Activated CD4-positive, alpha-beta T cell treated with anti-CD3 and anti-CD28 coated beads, Interleukin-10, Interleukin-2, amounts not matched to agents 100 ng/mL and 50 ng/mL, durations not matched to agents 16 hours and 8 hours (primary cell): Measurements from ENCODE around the gene CREB5.
A peak's percentile ranks its signal among the peaks of the same experiment; 100 is the strongest.

Experiments used
- DNase-seq: peaks from one replicate; pipeline ENCODE4 v3.0.0-alpha.2; 2020

The CREB5 gene

GRCh38 chr7:28836716-28837115 lies 424.4 kb downstream of the CREB5 start:
- DNase-seq: no peak

GRCh38 chr7:28837216-28837615 lies 424.9 kb downstream of the CREB5 start:
- no peak for DNase-seq

- no peak for DNase-seq
These were observed 428.3 kb downstream of the CREB5 start for GRCh38 chr7:28840592-28840995.

- DNase-seq: no peak
These were observed 429.4 kb downstream of the CREB5 start for GRCh38 chr7:28841766-28842165.

GRCh38 chr7:28842769-28843295 lies 430.5 kb downstream of the CREB5 start:
- no peak for DNase-seq

- no peak for DNase-seq
These were observed 432.8 kb downstream of the CREB5 start for GRCh38 chr7:28845106-28845505.

GRCh38 chr7:28847176-28847575 lies 434.9 kb downstream of the CREB5 start:
- no peak for DNase-seq

- no peak for DNase-seq
These were observed 435.4 kb downstream of the CREB5 start for GRCh38 chr7:28847681-28848080.

- DNase-seq: no peak
These were observed 436.6 kb downstream of the CREB5 start for GRCh38 chr7:28848906-28849305.

GRCh38 chr7:28850699-28851098 lies 438.4 kb downstream of the CREB5 start:
- DNase-seq: no peak

- no peak for DNase-seq
These were observed 440.8 kb downstream of the CREB5 start for GRCh38 chr7:28853150-28853549.

- peak; percentile 82 for DNase-seq
These were observed 441.8 kb downstream of the CREB5 start for GRCh38 chr7:28853834-28854749.

- no peak for DNase-seq
These were observed 442.4 kb downstream of the CREB5 start for GRCh38 chr7:28854750-28855074.

GRCh38 chr7:28855538-28856217 lies 443.4 kb downstream of the CREB5 start:
- no peak for DNase-seq

- DNase-seq: no peak
These were observed 444.3 kb downstream of the CREB5 start for GRCh38 chr7:28856656-28857055.

GRCh38 chr7:28858206-28858605 lies 445.9 kb downstream of the CREB5 start:
- no peak for DNase-seq

- DNase-seq: no peak
These were observed 446.6 kb downstream of the CREB5 start for GRCh38 chr7:28858895-28859294.

GRCh38 chr7:28861825-28862224 lies 449.5 kb downstream of the CREB5 start:
- DNase-seq: no peak

GRCh38 chr7:28862595-28863272 lies 450.4 kb downstream of the CREB5 start:
- no peak for DNase-seq

- DNase-seq: no peak
These were observed 453.4 kb downstream of the CREB5 start for GRCh38 chr7:28865601-28866144.

- no peak for DNase-seq
These were observed 456.4 kb downstream of the CREB5 start for GRCh38 chr7:28868712-28869111.

- no peak for DNase-seq
These were observed 458.8 kb downstream of the CREB5 start for GRCh38 chr7:28871077-28871476.

- DNase-seq: no peak
These were observed 459.3 kb downstream of the CREB5 start for GRCh38 chr7:28871631-28872030.
